OCI-LY1 (cell line): Measurements from ENCODE around the gene TXNL4B.

Experiments
- H2AFZ ChIP-seq: fragments of 200-600 bp; sonication (generic), shearing (Covaris generic); 2 replicates; pipeline ENCODE4 v1.6.0; 2014; ENCODE audit warnings: antibody characterized with exemption, mild to moderate bottlenecking, low read length
- H3F3A ChIP-seq: fragments of 200-600 bp; sonication (generic), shearing (Covaris generic); 2 replicates; pipeline ENCODE4 v1.6.0; 2014; ENCODE audit warnings: mild to moderate bottlenecking, antibody characterized with exemption, low read length, moderate library complexity; ENCODE audit not compliant: insufficient read depth
- H3K27ac ChIP-seq: fragments of 200-600 bp; sonication (generic); 2 replicates; pipeline ENCODE4 v1.5.1; 2014; ENCODE audit warnings: low read length, mixed run types, mild to moderate bottlenecking, low read depth; ENCODE audit not compliant: poor library complexity, severe bottlenecking
- H3K27me3 ChIP-seq: fragments of 200-600 bp; sonication (generic); 2 replicates; pipeline ENCODE4 v1.6.0; 2014; ENCODE audit warnings: antibody characterized with exemption, mild to moderate bottlenecking, low read length, moderate library complexity; ENCODE audit not compliant: insufficient read depth
- H3K36me3 ChIP-seq: fragments of 200-600 bp; sonication (generic); 2 replicates; pipeline ENCODE4 v1.6.1; 2014; ENCODE audit warnings: mild to moderate bottlenecking, antibody characterized with exemption, low read length, moderate library complexity, mixed read lengths; ENCODE audit not compliant: insufficient read depth
- H3K4me1 ChIP-seq: fragments of 200-600 bp; sonication (generic); 2 replicates; pipeline ENCODE4 v1.5.1; 2014; ENCODE audit warnings: mild to moderate bottlenecking, low read length, moderate library complexity; ENCODE audit not compliant: insufficient read depth, severe bottlenecking
- H3K4me2 ChIP-seq: fragments of 200-600 bp; sonication (generic), shearing (Covaris generic); 2 replicates; pipeline ENCODE4 v1.6.1; 2014; ENCODE audit warnings: low read length
- H3K4me3 ChIP-seq: fragments of 200-600 bp; sonication (generic); 2 replicates; pipeline ENCODE4 v1.5.1; 2014; ENCODE audit warnings: low read length, low read depth, mild to moderate bottlenecking, mixed read lengths; ENCODE audit not compliant: poor library complexity, severe bottlenecking
- H3K79me2 ChIP-seq: fragments of 200-600 bp; shearing (Covaris generic); 2 replicates; pipeline ENCODE4 v1.6.1; 2016; ENCODE audit warnings: mixed run types, low read length, mixed read lengths; ENCODE audit not compliant: insufficient read depth
- H3K9ac ChIP-seq: fragments of 200-600 bp; sonication (generic), shearing (Covaris generic); 2 replicates; pipeline ENCODE4 v1.6.1; 2014; ENCODE audit warnings: mild to moderate bottlenecking, low read length, mixed read lengths
- H3K9me2 ChIP-seq: fragments of 200-600 bp; sonication (generic), shearing (Covaris generic); 2 replicates; pipeline ENCODE4 v1.6.1; 2014; ENCODE audit warnings: low read depth, mild to moderate bottlenecking, low read length, mixed read lengths
- H3K9me3 ChIP-seq: fragments of 200-600 bp; shearing (Covaris generic); 2 replicates; pipeline ENCODE4 v1.6.1; 2014; ENCODE audit warnings: low read length, mixed read lengths
- H4K20me1 ChIP-seq: fragments of 200-600 bp; sonication (generic), shearing (Covaris generic); 2 replicates; pipeline ENCODE4 v1.6.0; 2016; ENCODE audit warnings: mild to moderate bottlenecking, low read length; ENCODE audit not compliant: insufficient read depth
- EZH2 ChIP-seq: fragments of 200-600 bp; sonication (generic), shearing (Covaris generic); IDR thresholded peaks from 2 replicates; pipeline ENCODE4 v1.8.0; 2017; ENCODE audit warnings: borderline replicate concordance, mixed run types, mild to moderate bottlenecking, antibody characterized with exemption, low read length, moderate library complexity, mixed read lengths
- TF ChIP-seq, protein P1 (sequence below): fragments of 200-600 bp; sonication (generic), shearing (Covaris generic); IDR thresholded peaks from 2 replicates; pipeline ENCODE4 v1.5.1; 2017; ENCODE audit warnings: mild to moderate bottlenecking, antibody characterized with exemption, low read length, moderate library complexity, mixed read lengths

TXNL4B gene

GRCh38 chr16:72105978-72106377, 12.6 kb upstream of the TXNL4B start:
- TF ChIP-seq, protein P1, sequence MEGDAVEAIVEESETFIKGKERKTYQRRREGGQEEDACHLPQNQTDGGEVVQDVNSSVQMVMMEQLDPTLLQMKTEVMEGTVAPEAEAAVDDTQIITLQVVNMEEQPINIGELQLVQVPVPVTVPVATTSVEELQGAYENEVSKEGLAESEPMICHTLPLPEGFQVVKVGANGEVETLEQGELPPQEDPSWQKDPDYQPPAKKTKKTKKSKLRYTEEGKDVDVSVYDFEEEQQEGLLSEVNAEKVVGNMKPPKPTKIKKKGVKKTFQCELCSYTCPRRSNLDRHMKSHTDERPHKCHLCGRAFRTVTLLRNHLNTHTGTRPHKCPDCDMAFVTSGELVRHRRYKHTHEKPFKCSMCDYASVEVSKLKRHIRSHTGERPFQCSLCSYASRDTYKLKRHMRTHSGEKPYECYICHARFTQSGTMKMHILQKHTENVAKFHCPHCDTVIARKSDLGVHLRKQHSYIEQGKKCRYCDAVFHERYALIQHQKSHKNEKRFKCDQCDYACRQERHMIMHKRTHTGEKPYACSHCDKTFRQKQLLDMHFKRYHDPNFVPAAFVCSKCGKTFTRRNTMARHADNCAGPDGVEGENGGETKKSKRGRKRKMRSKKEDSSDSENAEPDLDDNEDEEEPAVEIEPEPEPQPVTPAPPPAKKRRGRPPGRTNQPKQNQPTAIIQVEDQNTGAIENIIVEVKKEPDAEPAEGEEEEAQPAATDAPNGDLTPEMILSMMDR = no peak
- TF ChIP-seq EZH2 = no peak
- H3F3A ChIP-seq = no peaks in the 10 kb centered on the region
- H2AFZ ChIP-seq = no peak overlapping the region
- H3K27me3 ChIP-seq = no peaks in the 10 kb centered on the region
- no peak overlapping the region for H3K27ac ChIP-seq
- H3K9me3 ChIP-seq = no peaks in the 10 kb centered on the region
- no peak overlapping the region for H3K4me2 ChIP-seq
- no peak overlapping the region for H3K9ac ChIP-seq
- H3K36me3 ChIP-seq = peaks cover 99% of the 10 kb centered on the region
- H3K79me2 ChIP-seq = no peaks in the 10 kb centered on the region
- no peaks in the 10 kb centered on the region for H3K9me2 ChIP-seq
- H3K4me1 ChIP-seq = no peaks in the 10 kb centered on the region
- no peak overlapping the region for H3K4me3 ChIP-seq
- no peaks in the 10 kb centered on the region for H4K20me1 ChIP-seq

- no peaks in the 10 kb centered on the region for H3K9me2 ChIP-seq
- H3K4me2 ChIP-seq = no peak overlapping the region
- no peak overlapping the region for H3K27ac ChIP-seq
- no peaks in the 10 kb centered on the region for H3K4me1 ChIP-seq
- H3K4me3 ChIP-seq = no peak overlapping the region
- H3F3A ChIP-seq = no peaks in the 10 kb centered on the region
- H3K79me2 ChIP-seq = no peaks in the 10 kb centered on the region
- H3K9me3 ChIP-seq = no peaks in the 10 kb centered on the region
- no peaks in the 10 kb centered on the region for H4K20me1 ChIP-seq
- TF ChIP-seq EZH2 = no peak
- TF ChIP-seq, protein P1 = no peak
- H3K27me3 ChIP-seq = no peaks in the 10 kb centered on the region
- no peak overlapping the region for H2AFZ ChIP-seq
- peaks cover 99% of the 10 kb centered on the region for H3K36me3 ChIP-seq
- no peak overlapping the region for H3K9ac ChIP-seq
These were observed 11.5 kb upstream of the TXNL4B start for GRCh38 chr16:72104905-72105304.

DNA sequence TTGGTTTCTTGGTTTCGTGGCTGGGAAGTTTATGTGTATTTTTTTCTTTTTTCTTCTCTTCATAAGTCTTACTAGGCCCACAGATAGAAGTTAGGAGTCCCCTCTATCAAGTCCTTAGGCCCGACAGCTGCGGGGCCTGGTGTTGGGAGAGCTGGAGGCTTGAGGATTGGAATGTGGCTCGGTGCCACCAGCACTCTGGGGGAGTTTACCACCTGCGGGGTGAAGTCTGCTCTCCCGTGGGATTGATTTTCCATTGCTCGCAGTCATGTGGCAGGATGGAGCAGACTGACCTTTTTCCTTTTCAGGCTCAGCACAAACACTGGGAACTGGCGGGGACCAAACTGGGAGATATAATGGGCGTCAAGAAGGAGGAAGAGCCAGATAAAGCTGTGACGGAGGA, 7.8 kb upstream of the TXNL4B start:
- Histone ChIP-seq H4K20me1 (no peaks in the 10 kb centered on the region), H3K36me3 (peaks cover 95% of the 10 kb centered on the region), H3K27me3 (no peaks in the 10 kb centered on the region), H3K4me2 (no peak overlapping the region), H3K9me2 (no peaks in the 10 kb centered on the region), H3K27ac (no peak overlapping the region), H3F3A (no peaks in the 10 kb centered on the region), H2AFZ (no peak overlapping the region), H3K4me1 (no peaks in the 10 kb centered on the region), H3K9me3 (no peaks in the 10 kb centered on the region), H3K4me3 (no peak overlapping the region), H3K79me2 (no peaks in the 10 kb centered on the region), H3K9ac (no peak overlapping the region)
- no peak for TF ChIP-seq EZH2
- TF ChIP-seq, protein P1 = no peak
